Pancreas (tissue), 10 donors: ENCODE data around the gene DBT. TPM values are rescaled to one million over a fixed set of nuclear protein-coding genes. Genes with fewer than 3 reads are reported as not detected.

Source experiments
- ATAC-seq, 4 donors: fragments of 200-7000 bp; cut with Tn5 transposase; one replicate each; pipeline versions ENCODE4 v1.8.0 to v1.9.1; 2020; ENCODE audit warnings: mild to moderate bottlenecking in 4 of 4, moderate library complexity in 4 of 4
- DNase-seq, 6 donors: peaks; one replicate each; pipeline ENCODE4 v3.0.0-alpha.2; 2020
- FAIRE-seq: peaks from 2 replicates; lab custom pipeline; 2012; peaks lifted over from hg19 to GRCh38; lab: Jason Lieb, UNC
- H3K27ac ChIP-seq, 4 donors: fragments of 200-600 bp; sonication (generic); 1 replicate in 3 of 4; 2 replicates in 1 of 4; pipeline versions ENCODE4 v1.5.0 to v1.8.0; 2020
- H3K27me3 ChIP-seq, 4 donors: fragments of 200-600 bp; one replicate each; pipeline ENCODE4 v1.8.0; 2021
- H3K36me3 ChIP-seq, 3 donors: fragments of 200-600 bp; sonication (generic) in 1 of 3; one replicate each; pipeline versions ENCODE4 v1.5.0 to v1.8.0; 2020 to 2021
- H3K4me1 ChIP-seq, 3 donors: fragments of 200-600 bp; one replicate each; pipeline ENCODE4 v1.8.0; 2021
- H3K4me3 ChIP-seq, 4 donors: fragments of 200-600 bp; sonication (generic) in 2 of 4; one replicate each; pipeline versions ENCODE4 v1.5.0 to v1.8.0; 2020 to 2021
- H3K9me3 ChIP-seq, 4 donors: fragments of 200-600 bp; one replicate each; pipeline ENCODE4 v1.8.0; 2021
- WGBS, 2 donors: extraction: QIAGEN DNeasy Blood & Tissue Kit; methylation state at CpG; one replicate each; pipeline ENCODE4 v1.1.7; 2013; 5-methylcytosine and 5-hydroxymethylcytosine counted together
- intact Hi-C, 3 donors: fragments of 100-400 bp; cut with DNase I; formaldehyde crosslinking; loops; one replicate each; pipeline versions ENCODE4 v1.11.1 to v1.14.2; 2022
- polyA plus RNA-seq, 2 donors: library from polyadenylated mRNA; stranded (reverse); fragments of 200-250 nt; gene quantifications; one replicate each; pipeline ENCODE4 v1.2.3, GENCODE V29; 2013
- total RNA-seq, 6 donors: library from RNA; stranded (reverse); fragmentation: NEBNext Ultra II Directional in 4 of 6; extraction: Animal tissue kit (Norgen Biotek cat#: 25700) in 4 of 6; gene quantifications; one replicate each; pipeline versions ENCODE4 v1.2.1 to v1.2.4, GENCODE V29; 2021 to 2023
- TF ChIP-seq, protein P1 (sequence below), 4 donors: fragments of 200-600 bp; sonication (generic) in 3 of 4; IDR thresholded peaks; one replicate each; pipeline versions ENCODE4 v1.5.0 to v1.8.0; 2021; ENCODE audit warnings: antibody characterized with exemption in 4 of 4
- donor health status: healthy with polysubstance abuse.
- donor health status: DM: no; HTN: no; CAD: no; lungs with moderate emphysema.
- donor health status: DM: no; HTN: no; CAD: no.
- donor health status: control.
- donor health status: control.
- donor health status: Bipolar disorder and iron deficiency.
- donor health status: DM: yes; HTN: yes; CAD: no.
- donor health status: DM: no; HTN: no; CAD: no.
- donor health status: DM: no; HTN: no; CAD: no.
- donor health status: DM: yes; HTN: yes; CAD: no.

DBT gene
- total and polyA plus RNA-seq, 8 donors: 1.7 to 12.8 (median 8.9) TPM

- Histone ChIP-seq H3K27ac (no peak overlapping the region), H3K4me1 (no peaks in the 10 kb centered on the region), H3K27me3 (no peaks in the 10 kb centered on the region), H3K9me3 (no peaks in the 10 kb centered on the region), H3K4me3 (no peak overlapping the region), H3K36me3 (peaks cover 0 to 15% (median 3%) of the 10 kb centered on the region in 3 donors)
- no peak for ATAC-seq
- TF ChIP-seq, protein P1, sequence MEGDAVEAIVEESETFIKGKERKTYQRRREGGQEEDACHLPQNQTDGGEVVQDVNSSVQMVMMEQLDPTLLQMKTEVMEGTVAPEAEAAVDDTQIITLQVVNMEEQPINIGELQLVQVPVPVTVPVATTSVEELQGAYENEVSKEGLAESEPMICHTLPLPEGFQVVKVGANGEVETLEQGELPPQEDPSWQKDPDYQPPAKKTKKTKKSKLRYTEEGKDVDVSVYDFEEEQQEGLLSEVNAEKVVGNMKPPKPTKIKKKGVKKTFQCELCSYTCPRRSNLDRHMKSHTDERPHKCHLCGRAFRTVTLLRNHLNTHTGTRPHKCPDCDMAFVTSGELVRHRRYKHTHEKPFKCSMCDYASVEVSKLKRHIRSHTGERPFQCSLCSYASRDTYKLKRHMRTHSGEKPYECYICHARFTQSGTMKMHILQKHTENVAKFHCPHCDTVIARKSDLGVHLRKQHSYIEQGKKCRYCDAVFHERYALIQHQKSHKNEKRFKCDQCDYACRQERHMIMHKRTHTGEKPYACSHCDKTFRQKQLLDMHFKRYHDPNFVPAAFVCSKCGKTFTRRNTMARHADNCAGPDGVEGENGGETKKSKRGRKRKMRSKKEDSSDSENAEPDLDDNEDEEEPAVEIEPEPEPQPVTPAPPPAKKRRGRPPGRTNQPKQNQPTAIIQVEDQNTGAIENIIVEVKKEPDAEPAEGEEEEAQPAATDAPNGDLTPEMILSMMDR (IDR thresholded peaks at IDR 0.05): no peak
- no peak for FAIRE-seq
- intact Hi-C loops: no loop called here
- WGBS, 2 donors: 51 to 54% methylated on average over 2 of the region's 2 CpGs
- DNase-seq: no peak
Measured at GRCh38 chr1:100151679-100152078, 98.0 kb downstream of the DBT start.

DNA sequence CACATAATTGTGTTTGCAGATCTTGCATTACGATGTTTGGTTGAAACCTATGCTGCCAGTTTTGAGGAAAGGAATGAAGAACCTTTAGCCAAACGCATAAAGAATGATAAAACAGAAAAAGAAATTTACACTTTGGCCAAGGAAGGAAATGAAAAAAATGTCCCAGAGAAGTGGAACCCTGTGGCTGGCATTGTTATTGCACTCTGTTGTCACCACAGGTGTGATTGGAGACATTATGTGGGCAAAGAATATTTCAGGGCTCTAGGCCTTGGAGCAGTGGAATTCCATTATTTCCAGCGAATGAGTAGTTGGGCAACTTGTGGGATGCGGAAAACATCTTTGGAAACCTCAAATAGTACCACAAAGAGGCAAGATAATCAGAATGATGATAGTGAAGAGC is 101.8 kb downstream of the DBT start:
- Histone ChIP-seq H3K27ac (no peak overlapping the region), H3K4me3 (no peak overlapping the region), H3K36me3 (peaks cover 0 to 39% (median 25%) of the 10 kb centered on the region in 3 donors), H3K9me3 (no peaks in the 10 kb centered on the region), H3K27me3 (no peaks in the 10 kb centered on the region), H3K4me1 (no peaks in the 10 kb centered on the region)
- ATAC-seq (no peak), DNase-seq (no peak), FAIRE-seq (no peak)
- intact Hi-C loops: no loop called here
- 90 to 93% methylated on average over 4 of the region's 4 CpGs for WGBS, 2 donors
- TF ChIP-seq, protein P1 (IDR thresholded peaks at IDR 0.05): no peak

- Histone ChIP-seq H3K4me3 (no peak overlapping the region), H3K36me3 (peaks cover 0 to 41% (median 25%) of the 10 kb centered on the region in 3 donors), H3K27ac (no peak overlapping the region)
Measured at GRCh38 chr1:100146958-100147357, 102.7 kb downstream of the DBT start.

DNA sequence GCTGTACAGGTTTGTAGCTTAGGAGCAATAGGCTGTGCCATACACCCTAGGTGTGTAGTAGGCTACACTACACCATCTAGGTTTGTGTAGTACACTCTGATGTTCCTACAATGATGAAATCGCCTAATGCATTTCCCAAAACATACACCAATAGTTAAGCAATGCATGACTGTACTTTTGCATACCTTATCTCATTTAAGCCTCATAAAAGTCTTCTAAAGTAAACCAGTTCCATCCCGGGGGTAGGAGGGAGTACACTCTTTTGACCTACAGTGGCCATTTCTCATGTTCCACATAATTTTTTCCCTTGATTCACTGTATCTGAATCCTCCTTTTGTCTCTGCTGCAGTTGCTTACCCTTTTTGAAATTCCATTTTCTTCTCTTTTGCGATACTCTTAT is 104.5 kb downstream of the DBT start:
- ATAC-seq (no peak), FAIRE-seq (no peak), DNase-seq (no peak)
- H3K27ac ChIP-seq: no peak overlapping the region
- no peak overlapping the region for H3K4me3 ChIP-seq
- intact Hi-C loops: no loop called here
- H3K27me3 ChIP-seq: no peaks in the 10 kb centered on the region
- H3K9me3 ChIP-seq: no peaks in the 10 kb centered on the region
- 85 to 86% methylated on average over 3 of the region's 3 CpGs for WGBS, 2 donors
- no peaks in the 10 kb centered on the region for H3K4me1 ChIP-seq
- TF ChIP-seq, protein P1 (IDR thresholded peaks at IDR 0.05): no peak
- H3K36me3 ChIP-seq: peaks cover 0 to 55% (median 35%) of the 10 kb centered on the region in 3 donors

More at GRCh38 chr1:100146958-100147357, 102.7 kb downstream of the DBT start:
- no peaks in the 10 kb centered on the region for H3K9me3 ChIP-seq
- intact Hi-C loops: no loop called here
- H3K4me1 ChIP-seq: no peaks in the 10 kb centered on the region
- TF ChIP-seq, protein P1 (IDR thresholded peaks at IDR 0.05): no peak
- no peak for DNase-seq
- WGBS, 2 donors: 96 to 100% methylated on average over 1 of the region's 1 CpG
- H3K27me3 ChIP-seq: no peaks in the 10 kb centered on the region
- ATAC-seq: no peak
- no peak for FAIRE-seq

- FAIRE-seq (no peak), ATAC-seq (no peak), DNase-seq (no peak)
- Histone ChIP-seq H3K4me1 (no peaks in the 10 kb centered on the region), H3K9me3 (no peaks in the 10 kb centered on the region), H3K27me3 (no peaks in the 10 kb centered on the region), H3K4me3 (no peak overlapping the region), H3K36me3 (peaks cover 0 to 72% (median 53%) of the 10 kb centered on the region in 3 donors), H3K27ac (no peak overlapping the region)
- intact Hi-C loops: no loop called here
- TF ChIP-seq, protein P1 (IDR thresholded peaks at IDR 0.05): no peak
- WGBS, 2 donors: 59 to 71% methylated on average over 3 of the region's 3 CpGs
Measured at GRCh38 chr1:100142343-100142742, 107.3 kb downstream of the DBT start.
